Muscle layer of duodenum (tissue), 2 donors: ENCODE data around the gene CNDP1.
A peak's percentile ranks its signal among the peaks of the same experiment; 100 is the strongest.

Experiments used
- H3K27ac ChIP-seq: one replicate; pipeline ENCODE4 v1.7.0; 2013; ENCODE audit warnings: mild to moderate bottlenecking, low read length
- H3K27me3 ChIP-seq: one replicate; pipeline ENCODE4 v1.7.0; 2013; ENCODE audit warnings: low read depth, mild to moderate bottlenecking, control low read depth, low read length
- H3K36me3 ChIP-seq, 2 donors: one replicate each; pipeline ENCODE4 v1.7.0; 2013; ENCODE audit warnings: low read length in 2 of 2, control low read depth in 1 of 2, mild to moderate bottlenecking in 1 of 2; ENCODE audit not compliant: insufficient read depth in 2 of 2, control insufficient read depth in 1 of 2
- H3K4me1 ChIP-seq, 2 donors: one replicate each; pipeline ENCODE4 v1.7.0; 2013; ENCODE audit warnings: low read length in 2 of 2, mild to moderate bottlenecking in 2 of 2, control low read depth in 1 of 2, moderate library complexity in 1 of 2; ENCODE audit not compliant: insufficient read depth in 2 of 2, control insufficient read depth in 1 of 2
- H3K4me3 ChIP-seq, 2 donors: one replicate each; pipeline ENCODE4 v1.7.0; 2013; ENCODE audit warnings: low read length in 2 of 2, low read depth in 1 of 2, mild to moderate bottlenecking in 1 of 2
- H3K9me3 ChIP-seq, 2 donors: one replicate each; pipeline ENCODE4 v1.7.0; 2013; ENCODE audit warnings: low read length in 2 of 2, control low read depth in 1 of 2, mild to moderate bottlenecking in 1 of 2; ENCODE audit not compliant: control insufficient read depth in 1 of 2
- donor health status: healthy.

The CNDP1 gene

GRCh38 chr18:74534150-74534969, at the start of gene CNDP1:
TSS of gene CNDP1 (plus strand) at chr18:74534500. CDS start at chr18:74534668, 168 bp downstream.
- Histone ChIP-seq H3K9me3 (no peaks in the 10 kb centered on the region), H3K4me3 (no peak within 1 kb of the TSS), H3K4me1 (no peaks in the 10 kb centered on the region), H3K27ac (no peak within 1 kb of the TSS), H3K27me3 (no peaks in the 10 kb centered on the region), H3K36me3 (no peaks in the 10 kb centered on the region)

- H3K4me1 ChIP-seq, result peaks cover 0 to 12% of the 10 kb centered on the region in 2 donors
- no peak overlapping the region for H3K4me3 ChIP-seq
- no peak overlapping the region for H3K27ac ChIP-seq
- H3K9me3 ChIP-seq, result no peaks in the 10 kb centered on the region
- no peaks in the 10 kb centered on the region for H3K27me3 ChIP-seq
- no peaks in the 10 kb centered on the region for H3K36me3 ChIP-seq
Measured at GRCh38 chr18:74486119-74486849, 48.0 kb upstream of the CNDP1 start.

GRCh38 chr18:74488354-74488753, 45.9 kb upstream of the CNDP1 start:
- H3K36me3 ChIP-seq, result no peaks in the 10 kb centered on the region
- H3K9me3 ChIP-seq, result no peaks in the 10 kb centered on the region
- H3K4me3 ChIP-seq, result no peak overlapping the region
- H3K4me1 ChIP-seq, result peaks cover 0 to 12% of the 10 kb centered on the region in 2 donors
- no peaks in the 10 kb centered on the region for H3K27me3 ChIP-seq
- no peak overlapping the region for H3K27ac ChIP-seq

- H3K27me3 ChIP-seq, result no peaks in the 10 kb centered on the region
- peaks cover 0 to 12% of the 10 kb centered on the region in 2 donors for H3K4me1 ChIP-seq
- H3K4me3 ChIP-seq, result no peak overlapping the region
- no peak overlapping the region for H3K27ac ChIP-seq
- no peaks in the 10 kb centered on the region for H3K36me3 ChIP-seq
- H3K9me3 ChIP-seq, result no peaks in the 10 kb centered on the region
Measured at GRCh38 chr18:74488864-74489263, 45.4 kb upstream of the CNDP1 start.

GRCh38 chr18:74489676-74490075, 44.6 kb upstream of the CNDP1 start:
- H3K27ac ChIP-seq, result no peak overlapping the region
- no peaks in the 10 kb centered on the region for H3K9me3 ChIP-seq
- no peak overlapping the region for H3K4me3 ChIP-seq
- no peaks in the 10 kb centered on the region for H3K27me3 ChIP-seq
- no peaks in the 10 kb centered on the region for H3K36me3 ChIP-seq
- H3K4me1 ChIP-seq, result peaks cover 0 to 12% of the 10 kb centered on the region in 2 donors

- Histone ChIP-seq H3K27ac (no peak overlapping the region), H3K36me3 (peaks cover 0 to 3% of the 10 kb centered on the region in 2 donors), H3K4me1 (peaks cover 3 to 6% of the 10 kb centered on the region in 2 donors), H3K9me3 (no peaks in the 10 kb centered on the region), H3K4me3 (no peak overlapping the region), H3K27me3 (no peaks in the 10 kb centered on the region)
Measured at GRCh38 chr18:74492259-74492658, 42.0 kb upstream of the CNDP1 start.

- Histone ChIP-seq H3K4me1 (peaks cover 8 to 15% of the 10 kb centered on the region in 2 donors), H3K27ac (no peak overlapping the region)
Measured at GRCh38 chr18:74493689-74494088, 40.6 kb upstream of the CNDP1 start.

GRCh38 chr18:74494514-74494913, 39.8 kb upstream of the CNDP1 start:
- no peaks in the 10 kb centered on the region for H3K9me3 ChIP-seq
- peaks cover 16 to 19% of the 10 kb centered on the region in 2 donors for H3K4me1 ChIP-seq
- no peaks in the 10 kb centered on the region for H3K27me3 ChIP-seq
- H3K4me3 ChIP-seq, result no peak overlapping the region
- no peak overlapping the region for H3K27ac ChIP-seq
- peaks cover 0 to 3% of the 10 kb centered on the region in 2 donors for H3K36me3 ChIP-seq

More at GRCh38 chr18:74493689-74494088, 40.6 kb upstream of the CNDP1 start:
- Histone ChIP-seq H3K27me3 (no peaks in the 10 kb centered on the region), H3K9me3 (no peaks in the 10 kb centered on the region), H3K36me3 (peaks cover 0 to 3% of the 10 kb centered on the region in 2 donors), H3K4me3 (no peak overlapping the region)

- peak within 1 kb of the TSS; percentile 89 to 90 for H3K4me3 ChIP-seq
Measured at GRCh38 chr18:74495581-74496507, 38.5 kb upstream of the CNDP1 start, which contains the start of gene CNDP2. TSS of gene CNDP2 (plus strand) at chr18:74496363. CDS start at chr18:74499974, 3,611 bp downstream.

GRCh38 chr18:74496508-74497323, 37.6 kb upstream of the CNDP1 start:
- Histone ChIP-seq H3K4me1 (peaks cover 17 to 19% of the 10 kb centered on the region in 2 donors), H3K36me3 (peaks cover 8 to 14% of the 10 kb centered on the region in 2 donors), H3K27me3 (no peaks in the 10 kb centered on the region), H3K27ac (peak overlapping the region; percentile 90), H3K4me3 (peak overlapping the region; percentile 89 to 90), H3K9me3 (no peaks in the 10 kb centered on the region)

More at GRCh38 chr18:74495581-74496507, 38.5 kb upstream of the CNDP1 start, which contains the start of gene CNDP2:
- no peaks in the 10 kb centered on the region for H3K27me3 ChIP-seq
- no peaks in the 10 kb centered on the region for H3K9me3 ChIP-seq
- peak within 1 kb of the TSS; percentile 90 for H3K27ac ChIP-seq
- peaks cover 17 to 19% of the 10 kb centered on the region in 2 donors for H3K4me1 ChIP-seq
- H3K36me3 ChIP-seq, result peaks cover under 1 to 5% of the 10 kb centered on the region in 2 donors
